ENCODE measurements around the gene SLC17A8.

DNA sequence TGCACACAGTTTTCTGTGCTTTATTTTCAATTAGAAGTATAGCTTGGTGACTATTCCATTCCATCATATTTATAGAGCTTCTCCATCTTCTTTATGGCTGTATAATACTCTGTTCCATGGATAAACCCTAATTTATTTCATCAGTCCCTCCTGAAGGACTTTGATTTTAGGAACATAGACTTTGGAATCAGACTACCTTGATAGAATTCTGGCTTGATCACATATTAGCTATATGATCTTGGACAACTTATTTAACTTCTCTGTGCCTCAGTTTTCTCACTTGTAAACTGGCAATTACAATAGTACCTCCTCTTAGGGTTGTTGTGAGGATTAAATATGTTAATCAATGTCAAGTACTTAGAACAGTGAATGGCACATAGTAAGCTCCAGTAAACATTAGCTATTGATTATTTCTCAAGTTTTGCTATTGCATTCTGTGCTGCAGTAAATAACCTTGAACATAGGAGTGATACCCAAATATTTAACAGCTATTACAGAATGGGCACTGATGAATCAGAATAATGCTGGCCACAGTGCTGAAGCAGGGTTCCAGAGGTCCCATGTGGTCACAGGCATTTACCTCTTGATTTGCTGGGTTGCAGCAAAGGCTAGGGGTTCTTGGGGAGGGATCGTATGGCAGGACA, 104.6 kb downstream of the SLC17A8 start:
- TF ChIP-seq POLR2A (IDR thresholded peaks at IDR 0.05; ENCODE audit: low read depth, low read length) = no peak
- no peak for TF ChIP-seq TAF1 (IDR thresholded peaks at IDR 0.05; ENCODE audit: low read depth, low read length)
